Testis (tissue), 3 donors: ENCODE results near the gene TBC1D1. TPM values are rescaled to one million over a fixed set of nuclear protein-coding genes. Genes with fewer than 3 reads are reported as not detected.

ENCODE experiments used
- DNase-seq: peaks from one replicate; pipeline ENCODE4 v3.0.0-alpha.2; 2019
- H3K27ac ChIP-seq, 2 donors: fragments of 200-600 bp; sonication (generic); one replicate each; pipeline ENCODE4 v1.5.1; 2019
- H3K27me3 ChIP-seq: fragments of 200-600 bp; sonication (generic); one replicate; pipeline ENCODE4 v1.5.1; 2019
- H3K36me3 ChIP-seq: fragments of 200-600 bp; sonication (generic); one replicate; pipeline ENCODE4 v1.5.1; 2017; ENCODE audit warnings: low read depth; ENCODE audit errors: missing control alignments
- H3K4me1 ChIP-seq: fragments of 200-600 bp; sonication (generic); one replicate; pipeline ENCODE4 v1.5.1; 2019
- H3K4me3 ChIP-seq, 2 donors: fragments of 200-600 bp; sonication (generic); one replicate each; pipeline ENCODE4 v1.5.1; 2017 to 2019
- H3K9me3 ChIP-seq: fragments of 200-600 bp; sonication (generic); one replicate; pipeline ENCODE4 v1.5.1; 2017
- POLR2A ChIP-seq: fragments of 450-650 bp; IDR thresholded peaks from one replicate; pipeline ENCODE4 v1.6.1; 2017; ENCODE audit warnings: antibody characterized with exemption, mild to moderate bottlenecking, moderate library complexity
- WGBS, 2 donors: methylation state at CpG; one replicate each; pipeline ENCODE4 v1.1.5; 2018; 5-methylcytosine and 5-hydroxymethylcytosine counted together
- intact Hi-C: fragments of 100-400 bp; cut with DNase I; formaldehyde crosslinking; loops from one replicate; pipeline ENCODE4 v1.15.1; 2023; ENCODE audit warnings: low total_unique reads
- polyA plus RNA-seq: library from polyadenylated mRNA; stranded (reverse); fragments of 350-450 nt; fragmentation: Illumina TruSeq; extraction: RNeasy Lipid Tissue Mini Kit (QIAGEN cat#74804); gene quantifications from one replicate; pipeline ENCODE4 v1.2.3, GENCODE V29; 2014; ENCODE audit warnings: low read depth, low replicate concordance; ENCODE audit not compliant: insufficient read depth
- total RNA-seq, 2 donors: library from RNA; depleted of rRNA; stranded (reverse); fragments of >200 nt; gene quantifications; one replicate each; pipeline ENCODE4 v1.2.3, GENCODE V29; 2016
- TF ChIP-seq, protein P1 (sequence below), 3 experiments: fragments of 450-650 bp in 2 of 3; fragments of 200-600 bp in 1 of 3; sonication (generic) in 1 of 3; IDR thresholded peaks; one replicate each; pipeline ENCODE4 v1.5.1; 2016 to 2019; ENCODE audit warnings: antibody characterized with exemption in 3 of 3, mild to moderate bottlenecking in 2 of 3, moderate library complexity in 1 of 3

TBC1D1 gene
- total and polyA plus RNA-seq, 3 donors from 2014 or later, result 130 to 208 (median 167) TPM

DNA sequence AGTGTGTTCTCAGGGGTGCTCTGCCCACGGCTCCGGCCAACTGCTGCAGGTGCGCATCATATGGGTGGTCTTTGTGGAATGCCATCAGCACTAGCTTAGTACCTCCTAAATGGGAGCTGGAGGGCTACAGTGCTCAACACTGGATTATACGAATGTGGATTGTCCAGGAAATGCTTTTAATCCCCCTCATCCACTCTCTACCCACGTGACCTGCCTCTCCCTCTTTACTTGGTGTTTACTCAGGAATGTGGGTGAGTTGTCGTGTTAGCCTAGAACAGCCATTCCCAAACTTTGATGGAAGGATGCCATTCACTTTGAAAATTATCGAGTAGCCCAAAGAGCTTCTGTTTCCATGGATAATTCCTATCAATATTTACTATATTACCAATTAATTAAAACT is 220.1 kb downstream of the TBC1D1 start:
- Histone ChIP-seq H3K27me3 (no peaks in the 10 kb centered on the region), H3K4me1 (peaks cover 17% of the 10 kb centered on the region), H3K36me3 (no peaks in the 10 kb centered on the region), H3K9me3 (no peaks in the 10 kb centered on the region), H3K4me3 (no peak overlapping the region), H3K27ac (no peak overlapping the region)
- no peak for TF ChIP-seq POLR2A
- TF ChIP-seq, protein P1, sequence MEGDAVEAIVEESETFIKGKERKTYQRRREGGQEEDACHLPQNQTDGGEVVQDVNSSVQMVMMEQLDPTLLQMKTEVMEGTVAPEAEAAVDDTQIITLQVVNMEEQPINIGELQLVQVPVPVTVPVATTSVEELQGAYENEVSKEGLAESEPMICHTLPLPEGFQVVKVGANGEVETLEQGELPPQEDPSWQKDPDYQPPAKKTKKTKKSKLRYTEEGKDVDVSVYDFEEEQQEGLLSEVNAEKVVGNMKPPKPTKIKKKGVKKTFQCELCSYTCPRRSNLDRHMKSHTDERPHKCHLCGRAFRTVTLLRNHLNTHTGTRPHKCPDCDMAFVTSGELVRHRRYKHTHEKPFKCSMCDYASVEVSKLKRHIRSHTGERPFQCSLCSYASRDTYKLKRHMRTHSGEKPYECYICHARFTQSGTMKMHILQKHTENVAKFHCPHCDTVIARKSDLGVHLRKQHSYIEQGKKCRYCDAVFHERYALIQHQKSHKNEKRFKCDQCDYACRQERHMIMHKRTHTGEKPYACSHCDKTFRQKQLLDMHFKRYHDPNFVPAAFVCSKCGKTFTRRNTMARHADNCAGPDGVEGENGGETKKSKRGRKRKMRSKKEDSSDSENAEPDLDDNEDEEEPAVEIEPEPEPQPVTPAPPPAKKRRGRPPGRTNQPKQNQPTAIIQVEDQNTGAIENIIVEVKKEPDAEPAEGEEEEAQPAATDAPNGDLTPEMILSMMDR (IDR thresholded peaks at IDR 0.05), result no peak
- 95 to 97% methylated on average over 5 to 7 of the region's 7 CpGs for WGBS, 2 donors
- intact Hi-C loops, result no loop called here
- no peak for DNase-seq

DNA sequence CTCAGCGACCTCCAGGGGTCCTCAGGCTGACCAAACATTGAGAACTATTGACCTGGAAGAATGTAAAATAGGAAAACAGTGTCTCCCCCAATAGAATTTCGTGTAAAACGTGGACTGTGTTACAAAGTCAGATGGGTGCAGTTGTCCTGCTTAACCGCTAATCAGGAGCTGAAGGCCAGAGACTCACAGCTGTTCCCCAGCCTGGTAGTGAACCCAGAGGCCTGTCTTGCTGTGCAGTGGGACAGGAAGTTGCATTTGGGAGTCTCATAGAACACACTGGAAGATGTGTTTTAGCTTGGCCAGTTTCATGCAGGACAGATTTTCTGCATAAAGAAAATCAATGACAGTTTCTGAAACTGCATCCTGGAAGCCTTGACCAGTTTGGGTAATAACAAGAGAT is 220.8 kb downstream of the TBC1D1 start:
- 48 to 83% methylated on average over 4 of the region's 4 CpGs for WGBS, 2 donors
- intact Hi-C loops, result no loop called here
- no peaks in the 10 kb centered on the region for H3K36me3 ChIP-seq

DNA sequence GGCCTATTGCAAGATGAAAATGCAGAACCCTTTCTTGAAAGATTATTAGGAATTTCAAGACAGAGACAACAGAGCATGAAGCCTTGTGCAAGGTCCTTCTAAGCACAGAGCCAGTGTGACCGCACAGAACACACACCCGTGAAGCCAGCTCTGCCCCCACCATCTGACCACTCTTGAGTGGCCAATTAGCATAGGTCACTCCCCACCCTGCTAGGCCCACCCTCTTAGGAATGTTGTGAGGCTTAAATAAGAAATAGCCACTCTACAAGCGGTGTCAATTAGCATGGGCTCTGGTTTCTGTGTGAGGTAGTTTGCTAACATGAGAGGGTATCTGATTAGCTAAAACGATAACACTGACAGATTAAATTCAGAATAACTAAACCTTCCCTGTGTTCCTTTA is 222.2 kb downstream of the TBC1D1 start:
- no peak for DNase-seq
- H3K27ac ChIP-seq, result no peak overlapping the region
- H3K4me3 ChIP-seq, result no peak overlapping the region
- H3K36me3 ChIP-seq, result no peaks in the 10 kb centered on the region
- no peaks in the 10 kb centered on the region for H3K27me3 ChIP-seq
- no peaks in the 10 kb centered on the region for H3K9me3 ChIP-seq
- intact Hi-C loops, result no loop called here
- WGBS, 2 donors, result 81 to 85% methylated on average over 4 of the region's 4 CpGs
- TF ChIP-seq POLR2A, result no peak
- H3K4me1 ChIP-seq, result peaks cover 14% of the 10 kb centered on the region

More for the DNA sequence above, 220.8 kb downstream of the TBC1D1 start:
- Histone ChIP-seq H3K4me1 (peaks cover 14% of the 10 kb centered on the region), H3K27ac (no peak overlapping the region), H3K4me3 (no peak overlapping the region), H3K27me3 (no peaks in the 10 kb centered on the region), H3K9me3 (no peaks in the 10 kb centered on the region)
- TF ChIP-seq, protein P1 (IDR thresholded peaks at IDR 0.05), result no peak
- TF ChIP-seq POLR2A, result no peak
- no peak for DNase-seq

DNA sequence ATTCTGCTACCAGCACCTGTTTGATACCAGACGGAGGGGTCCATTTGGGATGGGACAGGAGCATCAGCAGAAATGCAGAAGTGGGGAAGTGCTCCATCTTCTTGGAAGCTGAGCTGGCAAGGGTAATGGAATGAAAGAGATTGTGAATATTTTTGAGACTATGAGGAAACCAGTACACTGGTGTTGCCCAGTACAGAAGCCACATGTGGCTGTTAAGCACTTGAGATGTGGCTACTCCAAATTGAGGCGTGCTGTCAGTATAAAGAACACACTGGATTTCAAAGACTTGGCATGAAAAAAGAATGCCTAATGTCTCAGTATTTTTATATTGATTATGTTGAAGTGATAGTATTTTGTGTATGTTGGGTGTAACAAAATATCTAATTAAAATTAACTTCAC is 222.7 kb downstream of the TBC1D1 start:
- Histone ChIP-seq H3K4me3 (no peak overlapping the region), H3K27me3 (no peaks in the 10 kb centered on the region), H3K9me3 (no peaks in the 10 kb centered on the region), H3K36me3 (no peaks in the 10 kb centered on the region), H3K27ac (no peak overlapping the region), H3K4me1 (peaks cover 14% of the 10 kb centered on the region)
- WGBS, 2 donors, result 94 to 97% methylated on average over 2 of the region's 2 CpGs
- intact Hi-C loops, result no loop called here
- no peak for TF ChIP-seq POLR2A
- TF ChIP-seq, protein P1 (IDR thresholded peaks at IDR 0.05), result no peak
- no peak for DNase-seq

DNA sequence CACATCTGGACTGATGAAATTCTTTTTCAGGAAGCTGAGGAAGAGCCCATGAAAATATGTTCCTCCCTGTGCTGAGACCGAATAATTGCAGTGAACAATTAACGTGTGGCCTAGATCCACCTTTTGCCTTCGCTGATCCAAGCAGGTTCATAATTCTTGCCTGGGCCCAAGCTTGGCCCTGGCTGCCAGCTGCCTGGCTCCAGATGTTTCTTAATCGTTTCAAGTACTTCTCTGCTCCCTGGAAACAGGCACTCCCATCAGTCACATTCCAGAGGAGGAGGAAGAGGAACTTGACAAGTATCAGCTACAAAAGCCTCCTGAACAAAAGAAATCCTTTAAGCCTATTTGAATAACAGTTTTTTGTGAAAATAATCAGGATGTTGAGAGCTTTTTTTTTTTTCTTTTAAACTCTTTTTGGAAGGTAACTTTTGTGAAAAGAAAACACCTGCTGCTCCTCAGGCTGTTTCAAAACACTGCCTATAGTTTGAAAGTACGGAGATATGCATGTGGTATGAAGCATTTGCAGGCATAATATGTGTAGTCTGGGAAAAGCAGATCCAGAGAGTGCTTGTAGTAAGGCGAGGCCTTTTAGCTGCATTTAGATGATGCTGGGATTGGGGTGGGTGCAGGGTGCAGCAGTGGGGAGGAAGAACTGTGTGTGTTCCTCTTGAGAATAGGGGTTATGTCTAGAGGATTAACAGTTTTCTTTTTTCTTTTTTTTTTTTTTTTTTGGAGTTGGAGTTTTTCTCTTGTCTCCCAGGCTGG is 223.7 kb downstream of the TBC1D1 start:
- Histone ChIP-seq H3K9me3 (no peaks in the 10 kb centered on the region), H3K27me3 (no peaks in the 10 kb centered on the region), H3K27ac (no peak overlapping the region), H3K36me3 (no peaks in the 10 kb centered on the region), H3K4me1 (peaks cover 8% of the 10 kb centered on the region), H3K4me3 (no peak overlapping the region)
- intact Hi-C loops, result no loop called here
- WGBS, 2 donors, result 52 to 61% methylated on average over 6 of the region's 6 CpGs
- DNase-seq, result no peak
- TF ChIP-seq, protein P1 (IDR thresholded peaks at IDR 0.05), result no peak
- TF ChIP-seq POLR2A, result no peak
